Measurements from ENCODE around the gene POLG. TPM values are rescaled to one million over a fixed set of nuclear protein-coding genes. Genes with fewer than 3 reads are reported as not detected.

POLG gene
- total and polyA plus RNA-seq, 2 of the 13 experiments (the other 11 are each of a cell fraction or from before 2014, with no cell fraction given): 26.6 to 35.5 TPM

- ChIA-PET POLR2A (interaction anchor here (1.1 kb wide), 1 partner anchor 26 kb away, joined by 4 read pairs; the partner anchor contains the start of gene POLG), CTCF (ENCODE audit: low intra/inter-chr PET ratio, low total read pairs) (interaction anchor here (1.4 to 3.5 kb wide), 3 partner anchors 70 to 112 kb away, joined by 5 to 45 read pairs (median 22); no protein-coding TSS in a partner anchor)
- Histone ChIP-seq H3K4me3 (replicated peaks in 1 of 3; ENCODE audit: insufficient read depth in 1 of 3, low read depth in 2 of 3, low read length in 3 of 3) (no peak overlapping the region), H3K79me2 (ENCODE audit: insufficient read depth, low read length) (no peaks in the 10 kb centered on the region), H3K36me3 (replicated peaks in 1 of 2; ENCODE audit: control insufficient read depth in 1 of 2, insufficient read depth in 2 of 2, low read length in 2 of 2) (no peaks in the 10 kb centered on the region), H2AFZ (ENCODE audit: low read length) (no peak overlapping the region), H3K27me3 (ENCODE audit: control insufficient read depth in 1 of 2, insufficient read depth in 2 of 2, low read length in 2 of 2) (peaks cover 12 to 87% of the 10 kb centered on the region in 2 experiments), H3K9me3 (ENCODE audit: low read length) (no peaks in the 10 kb centered on the region), H3K4me1 (ENCODE audit: insufficient read depth, low read length) (peaks cover 7% of the 10 kb centered on the region), H3K9ac (ENCODE audit: insufficient read depth, low read depth, low read length) (no peak overlapping the region), H3K27ac (ENCODE audit: extremely low read length, insufficient read depth, low read length) (no peak overlapping the region), H3K4me2 (ENCODE audit: low read depth, low read length) (no peak overlapping the region), H4K20me1 (ENCODE audit: insufficient read depth, low read length) (peaks cover 11% of the 10 kb centered on the region)
- ATAC-seq: no peak
- TF ChIP-seq TSC22D2 (CRISPR knock-in tag; IDR thresholded peaks at IDR 0.05; ENCODE audit: borderline replicate concordance): no peak
- TF ChIP-seq ELF4 (CRISPR knock-in tag; IDR thresholded peaks at IDR 0.05; ENCODE audit: borderline replicate concordance): no peak
- TF ChIP-seq ATF5 (CRISPR knock-in tag; IDR thresholded peaks at IDR 0.05; ENCODE audit: low read depth): no peak
- no peak for TF ChIP-seq SP140L (CRISPR knock-in tag; IDR thresholded peaks at IDR 0.05; ENCODE audit: borderline replicate concordance)
- TF ChIP-seq SNAPC2 (CRISPR knock-in tag; IDR thresholded peaks at IDR 0.05): no peak
- no peak for TF ChIP-seq ZNF792 (CRISPR knock-in tag; IDR thresholded peaks at IDR 0.05)
- TF ChIP-seq ATM (IDR thresholded peaks at IDR 0.05; ENCODE audit: borderline replicate concordance): no peak
- TF ChIP-seq ZNF790 (CRISPR knock-in tag; IDR thresholded peaks at IDR 0.05; ENCODE audit: borderline replicate concordance): no peak
- TF ChIP-seq ZNF30 (CRISPR knock-in tag; IDR thresholded peaks at IDR 0.05): no peak
- DNase-seq (ENCODE audit: low spot score): no peak
- WGBS (ENCODE audit: low lambda C conversion rate): 37% methylated on average over 30 of the region's 31 CpGs
- BruUV-seq (replicated peaks): no TSS peak
- intact Hi-C loops (cut with micrococcal nuclease; ENCODE audit: unreplicated experiment): no loop called here
- no peak for FAIRE-seq
- in situ Hi-C loops (cut with HindIII; ENCODE audit: extremely low pct_ligation_motif_present, low pct_unique_long_range_greater_than_20kb): no loop called here
Observed at GRCh38 chr15:89360294-89360971, 25.8 kb upstream of the POLG start.

Data from HepG2 (cell line).